ENCODE results near the gene TUBB3. TPM values are rescaled to one million over a fixed set of nuclear protein-coding genes. Genes with fewer than 3 reads are reported as not detected.

The TUBB3 gene
- total RNA-seq, 1 experiment from 2014 or later = 173 TPM

- no peaks in the 10 kb centered on the region for H3K9me2 ChIP-seq (ENCODE audit: insufficient read depth)
- H3K4me3 ChIP-seq (replicated peaks in 1 of 2; ENCODE audit: low read depth in 1 of 2, low read length in 2 of 2) = no peak overlapping the region
- no peaks in the 10 kb centered on the region for H3K9me3 ChIP-seq (ENCODE audit: control insufficient read depth in 1 of 2, insufficient read depth in 1 of 2, low read depth in 1 of 2, low read length in 2 of 2)
- peaks cover 33% of the 10 kb centered on the region in 2 experiments; a peak in 3 of 4 replicates for H3K36me3 ChIP-seq (ENCODE audit: control insufficient read depth in 1 of 2, insufficient read depth in 2 of 2, low read length in 2 of 2)
- H2AFZ ChIP-seq (ENCODE audit: low read depth, low read length, poor library complexity, severe bottlenecking) = no peak overlapping the region
- no TSS peak for BruUV-seq (replicated peaks)
- no peaks in the 10 kb centered on the region for H4K20me1 ChIP-seq (ENCODE audit: insufficient read depth)
- no peaks in the 10 kb centered on the region for H3K27me3 ChIP-seq (ENCODE audit: insufficient read depth, low read length)
- no peak for DNase-seq (ENCODE audit: low read depth, low spot score)
- H3K4me2 ChIP-seq (ENCODE audit: low read length) = no peak overlapping the region
- no peak overlapping the region for H3K27ac ChIP-seq (ENCODE audit: low read depth, low read length)
- CTCF ChIA-PET = no interaction called here
- no peak overlapping the region for H3K9ac ChIP-seq (ENCODE audit: low read length)
- POLR2A ChIA-PET = no interaction called here
- no peak for ATAC-seq
- H3K4me1 ChIP-seq (ENCODE audit: control insufficient read depth in 1 of 2, insufficient read depth in 2 of 2, low read length in 2 of 2) = no peaks in the 10 kb centered on the region
- no peak for TF ChIP-seq ATF3 (IDR thresholded peaks at IDR 0.05)
- no peak for TF ChIP-seq SP1 (IDR thresholded peaks at IDR 0.05; ENCODE audit: low read depth)
- TF ChIP-seq POLR2A (IDR thresholded peaks at IDR 0.05; ENCODE audit: borderline replicate concordance, extremely low read depth, insufficient read depth, insufficient read length) = no peak
- TF ChIP-seq, protein P1, sequence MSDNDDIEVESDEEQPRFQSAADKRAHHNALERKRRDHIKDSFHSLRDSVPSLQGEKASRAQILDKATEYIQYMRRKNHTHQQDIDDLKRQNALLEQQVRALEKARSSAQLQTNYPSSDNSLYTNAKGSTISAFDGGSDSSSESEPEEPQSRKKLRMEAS (IDR thresholded peaks at IDR 0.05) = no peak
- no peak for TF ChIP-seq SRF (IDR thresholded peaks at IDR 0.05; ENCODE audit: low read depth)
- no peak for TF ChIP-seq ZFX (IDR thresholded peaks at IDR 0.05)
- TF ChIP-seq CBX3 (IDR thresholded peaks at IDR 0.05; ENCODE audit: low read depth) = no peak
- no peak for TF ChIP-seq EGR1 (IDR thresholded peaks at IDR 0.05; ENCODE audit: low read depth)
- TF ChIP-seq REST (IDR thresholded peaks at IDR 0.05; ENCODE audit: low read depth) = no peak
- TF ChIP-seq YY1 (IDR thresholded peaks at IDR 0.05; ENCODE audit: extremely low read depth, insufficient replicate concordance, low read depth, low read length) = no peak
- TF ChIP-seq POLR2AphosphoS5 (IDR thresholded peaks at IDR 0.05; ENCODE audit: low read depth, low read length) = no peak
- TF ChIP-seq CTCF (IDR thresholded peaks at IDR 0.05 in 2 of 3, conservative IDR thresholded peaks at IDR 0.05 in 1 of 3; ENCODE audit: borderline replicate concordance in 1 of 3, insufficient read depth in 1 of 3, low read depth in 2 of 3, low read length in 2 of 3) = no peak
- TF ChIP-seq RAD21 (IDR thresholded peaks at IDR 0.05; ENCODE audit: low read depth) = no peak
- TF ChIP-seq EZH2 (IDR thresholded peaks at IDR 0.05) = no peak
- TF ChIP-seq CEBPB (IDR thresholded peaks at IDR 0.05; ENCODE audit: low read depth) = no peak
- no peak for TF ChIP-seq JUND (IDR thresholded peaks at IDR 0.05)
- RAD21 ChIA-PET (ENCODE audit: low non-redundant PET in 1 of 2, low total read pairs in 2 of 2, uncharacterized antibody in 2 of 2, unreplicated experiment in 2 of 2) = no interaction called here
- H3K79me2 ChIP-seq (ENCODE audit: insufficient read depth, low read length) = peaks cover 3% of the 10 kb centered on the region; the same call in 1 of the 2 replicates
- intact Hi-C loops (cut with micrococcal nuclease) = no loop called here
Measured at GRCh38 chr16:89903908-89904515, 19.1 kb upstream of the TUBB3 start.

All from HCT116 (cell line).